ENCODE results near the gene ALAS1. TPM values are rescaled to one million over a fixed set of nuclear protein-coding genes. Genes with fewer than 3 reads are reported as not detected.
A peak's percentile ranks its signal among the peaks of the same experiment; 100 is the strongest.

The ALAS1 gene
- total and polyA plus RNA-seq, 2 of the 13 experiments (the other 11 are each of a cell fraction or from before 2014, with no cell fraction given): 36.0 to 43.2 TPM

- peak; percentile 61; the same call in 1 of the 2 replicates for TF ChIP-seq HNF4G (IDR thresholded peaks at IDR 0.05; ENCODE audit: borderline replicate concordance, low read depth, low read length)
- no peak for TF ChIP-seq HNF4G (CRISPR knock-in tag; IDR thresholded peaks at IDR 0.05; ENCODE audit: borderline replicate concordance, low read depth)
- TF ChIP-seq ZNF160 (CRISPR knock-in tag; IDR thresholded peaks at IDR 0.05): peak; percentile 63; the same call in 1 of the 2 replicates
- TF ChIP-seq PRDM10 (CRISPR knock-in tag; IDR thresholded peaks at IDR 0.05; ENCODE audit: low read depth): peak; percentile 30; the same call in 1 of the 2 replicates
- no peak for TF ChIP-seq ZNF75D (CRISPR knock-in tag; IDR thresholded peaks at IDR 0.05; ENCODE audit: borderline replicate concordance)
- peak; percentile 81; the same call in 1 of the 2 replicates for TF ChIP-seq KLF11 (CRISPR knock-in tag; IDR thresholded peaks at IDR 0.05)
- TF ChIP-seq ZBTB10 (CRISPR knock-in tag; IDR thresholded peaks at IDR 0.05; ENCODE audit: borderline replicate concordance): no peak
- peak; percentile 33; the same call in 1 of the 2 replicates for TF ChIP-seq ZNF274 (CRISPR knock-in tag; IDR thresholded peaks at IDR 0.05)
- peak; percentile 80 for TF ChIP-seq SP5 (CRISPR knock-in tag; IDR thresholded peaks at IDR 0.05; ENCODE audit: borderline replicate concordance, low read depth)
- peak; percentile 96 for TF ChIP-seq ATF5 (CRISPR knock-in tag; IDR thresholded peaks at IDR 0.05; ENCODE audit: low read depth)
- TF ChIP-seq NONO (IDR thresholded peaks at IDR 0.05): no peak
- TF ChIP-seq NONO (CRISPR knock-in tag; conservative IDR thresholded peaks at IDR 0.05): peak; percentile 65; the same call in 1 of the 2 replicates
- TF ChIP-seq DPF2 (CRISPR knock-in tag; IDR thresholded peaks at IDR 0.05; ENCODE audit: borderline replicate concordance, low read depth): peak; percentile 96
- TF ChIP-seq CBX5 (CRISPR knock-in tag; IDR thresholded peaks at IDR 0.05; ENCODE audit: borderline replicate concordance): peak; percentile 50; the same call in 1 of the 2 replicates
- peak; percentile 71; the same call in 1 of the 2 replicates for TF ChIP-seq KDM1A (CRISPR knock-in tag; IDR thresholded peaks at IDR 0.05)
- TF ChIP-seq FOSL2 (CRISPR knock-in tag; IDR thresholded peaks at IDR 0.05): peak; percentile 77
- peak; percentile 80; the same call in 1 of the 2 replicates for TF ChIP-seq ZHX1 (CRISPR knock-in tag; IDR thresholded peaks at IDR 0.05; ENCODE audit: low read depth)
- TF ChIP-seq HOXA3 (CRISPR knock-in tag; IDR thresholded peaks at IDR 0.05): peak; percentile 76
- peak; percentile 92 for TF ChIP-seq ISL2 (CRISPR knock-in tag; IDR thresholded peaks at IDR 0.05)
- TF ChIP-seq ZNF12 (CRISPR knock-in tag; IDR thresholded peaks at IDR 0.05): peak; percentile 91
- TF ChIP-seq TBL1XR1 (IDR thresholded peaks at IDR 0.05; ENCODE audit: borderline replicate concordance, low read length, partially characterized antibody): peak; percentile 95
Observed at GRCh38 chr3:52210550-52211046, 12.6 kb downstream of the ALAS1 start (continued).

Measured in HepG2 (cell line).